Osteocyte (in vitro differentiated cells): ENCODE results near the gene IL22. TPM values are rescaled to one million over a fixed set of nuclear protein-coding genes. Genes with fewer than 3 reads are reported as not detected.

Experiments
- DNase-seq: peaks from one replicate; pipeline ENCODE4 v3.0.0; 2021; ENCODE audit warnings: mixed read lengths; ENCODE audit not compliant: unreplicated experiment; ENCODE audit errors: extremely low spot score
- H3K27ac Mint-ChIP-seq: one replicate; pipeline ENCODE4 v1.8.0; 2021; ENCODE audit warnings: mild to moderate bottlenecking, mixed read lengths; ENCODE audit not compliant: unreplicated experiment
- H3K27me3 Mint-ChIP-seq: one replicate; pipeline ENCODE4 v1.8.0; 2021; ENCODE audit warnings: mixed read lengths; ENCODE audit not compliant: unreplicated experiment
- H3K36me3 Mint-ChIP-seq: one replicate; pipeline ENCODE4 v1.8.0; 2021; ENCODE audit warnings: mixed read lengths; ENCODE audit not compliant: unreplicated experiment
- H3K4me1 Mint-ChIP-seq: one replicate; pipeline ENCODE4 v1.8.0; 2021; ENCODE audit warnings: mixed read lengths; ENCODE audit not compliant: unreplicated experiment
- H3K4me3 Mint-ChIP-seq: one replicate; pipeline ENCODE4 v1.8.0; 2021; ENCODE audit warnings: mild to moderate bottlenecking, moderate library complexity, mixed read lengths; ENCODE audit not compliant: unreplicated experiment
- H3K9me3 Mint-ChIP-seq: one replicate; pipeline ENCODE4 v1.8.0; 2021; ENCODE audit warnings: mixed read lengths; ENCODE audit not compliant: unreplicated experiment
- total RNA-seq: library from RNA; stranded (reverse); gene quantifications from 2 replicates; pipeline ENCODE4 v1.2.1, GENCODE V29; 2021
- TF ChIP-seq, protein P1 (sequence below): fragments of 200-600 bp; sonication (generic); IDR thresholded peaks from 2 replicates; pipeline ENCODE4 v1.5.0; 2021; ENCODE audit warnings: antibody characterized with exemption, mild to moderate bottlenecking, moderate library complexity

Gene IL22
- total RNA-seq, 1 donor from 2014 or later: not detected

GRCh38 chr12:68198507-68199086 lies 54.8 kb downstream of the IL22 start:
- peaks cover 61% of the 10 kb centered on the region for H3K27me3 Mint-ChIP-seq
- TF ChIP-seq, protein P1, sequence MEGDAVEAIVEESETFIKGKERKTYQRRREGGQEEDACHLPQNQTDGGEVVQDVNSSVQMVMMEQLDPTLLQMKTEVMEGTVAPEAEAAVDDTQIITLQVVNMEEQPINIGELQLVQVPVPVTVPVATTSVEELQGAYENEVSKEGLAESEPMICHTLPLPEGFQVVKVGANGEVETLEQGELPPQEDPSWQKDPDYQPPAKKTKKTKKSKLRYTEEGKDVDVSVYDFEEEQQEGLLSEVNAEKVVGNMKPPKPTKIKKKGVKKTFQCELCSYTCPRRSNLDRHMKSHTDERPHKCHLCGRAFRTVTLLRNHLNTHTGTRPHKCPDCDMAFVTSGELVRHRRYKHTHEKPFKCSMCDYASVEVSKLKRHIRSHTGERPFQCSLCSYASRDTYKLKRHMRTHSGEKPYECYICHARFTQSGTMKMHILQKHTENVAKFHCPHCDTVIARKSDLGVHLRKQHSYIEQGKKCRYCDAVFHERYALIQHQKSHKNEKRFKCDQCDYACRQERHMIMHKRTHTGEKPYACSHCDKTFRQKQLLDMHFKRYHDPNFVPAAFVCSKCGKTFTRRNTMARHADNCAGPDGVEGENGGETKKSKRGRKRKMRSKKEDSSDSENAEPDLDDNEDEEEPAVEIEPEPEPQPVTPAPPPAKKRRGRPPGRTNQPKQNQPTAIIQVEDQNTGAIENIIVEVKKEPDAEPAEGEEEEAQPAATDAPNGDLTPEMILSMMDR: no peak
- H3K27ac Mint-ChIP-seq: no peak overlapping the region
- H3K9me3 Mint-ChIP-seq: no peaks in the 10 kb centered on the region
- H3K36me3 Mint-ChIP-seq: no peaks in the 10 kb centered on the region
- H3K4me3 Mint-ChIP-seq: no peak overlapping the region
- DNase-seq: no peak
- no peaks in the 10 kb centered on the region for H3K4me1 Mint-ChIP-seq

Other genes with a start within 250 kb of the IL22 start
- gene IFNG, start 93.9 kb downstream of the IL22 start, total RNA-seq: not detected in 2 replicates
- 0.34 TPM in 1 of 2 replicates, not detected in the other for gene IL26, start 27.8 kb downstream of the IL22 start, total RNA-seq
- gene MDM1, start 78.8 kb upstream of the IL22 start, total RNA-seq: 10.9 TPM in 2 replicates